NCI-H524 (cell line): Measurements from ENCODE around the gene PLAGL1.
A peak's percentile ranks its signal among the peaks of the same experiment; 100 is the strongest.
"Not testable (repeated sequence)": the region's sequence is repeated elsewhere in the genome, so short reads cannot be mapped to it uniquely, and the experiment has no call there.

Experiments
- DNase-seq, 2 experiments: peaks; one replicate each; lab custom pipeline; 2025; lab: John Stamatoyannopoulos, UW

The PLAGL1 gene, protein sequence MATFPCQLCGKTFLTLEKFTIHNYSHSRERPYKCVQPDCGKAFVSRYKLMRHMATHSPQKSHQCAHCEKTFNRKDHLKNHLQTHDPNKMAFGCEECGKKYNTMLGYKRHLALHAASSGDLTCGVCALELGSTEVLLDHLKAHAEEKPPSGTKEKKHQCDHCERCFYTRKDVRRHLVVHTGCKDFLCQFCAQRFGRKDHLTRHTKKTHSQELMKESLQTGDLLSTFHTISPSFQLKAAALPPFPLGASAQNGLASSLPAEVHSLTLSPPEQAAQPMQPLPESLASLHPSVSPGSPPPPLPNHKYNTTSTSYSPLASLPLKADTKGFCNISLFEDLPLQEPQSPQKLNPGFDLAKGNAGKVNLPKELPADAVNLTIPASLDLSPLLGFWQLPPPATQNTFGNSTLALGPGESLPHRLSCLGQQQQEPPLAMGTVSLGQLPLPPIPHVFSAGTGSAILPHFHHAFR

DNA sequence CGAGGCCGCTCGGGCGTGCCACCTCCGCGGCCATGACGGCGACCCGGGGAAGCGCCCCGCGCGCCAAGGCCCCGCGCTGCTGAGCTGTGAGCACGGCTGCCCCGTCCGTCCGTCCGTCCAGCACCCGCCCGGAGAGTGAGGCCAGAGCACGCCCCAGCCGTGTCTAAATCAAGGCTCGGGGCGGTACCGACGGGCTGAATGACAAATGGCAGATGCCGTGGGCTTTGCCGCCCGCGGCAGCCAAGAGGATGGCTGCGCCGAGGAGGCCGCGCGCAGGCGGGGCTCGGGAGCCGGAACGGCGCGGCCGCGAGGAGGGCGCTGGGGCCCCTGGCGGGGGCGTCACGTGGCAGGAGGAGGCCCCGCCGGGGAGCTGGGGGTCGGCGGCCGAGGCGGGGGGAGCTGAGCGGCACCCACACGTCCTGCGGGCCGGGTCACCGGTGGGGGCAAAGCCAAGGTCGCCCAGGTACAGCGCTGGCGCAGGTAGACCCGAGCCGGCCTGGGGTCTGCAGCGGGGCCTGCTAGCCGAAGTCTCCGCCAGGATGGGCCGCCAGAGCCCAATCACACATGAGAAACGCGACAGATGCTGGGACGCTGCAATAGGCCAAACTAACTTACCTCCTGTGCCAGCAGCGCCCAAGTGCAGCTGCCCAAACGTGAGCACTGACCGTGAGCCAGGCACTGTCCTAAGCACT is at the start of gene PLAGL1:
TSS of gene PLAGL1 (minus strand) at position 140 of the 692 bp plus-strand sequence. CDS start 60,123 bp downstream, outside the sequence.
- peak in 1 of 2 experiments; percentile 66 for DNase-seq

DNA sequence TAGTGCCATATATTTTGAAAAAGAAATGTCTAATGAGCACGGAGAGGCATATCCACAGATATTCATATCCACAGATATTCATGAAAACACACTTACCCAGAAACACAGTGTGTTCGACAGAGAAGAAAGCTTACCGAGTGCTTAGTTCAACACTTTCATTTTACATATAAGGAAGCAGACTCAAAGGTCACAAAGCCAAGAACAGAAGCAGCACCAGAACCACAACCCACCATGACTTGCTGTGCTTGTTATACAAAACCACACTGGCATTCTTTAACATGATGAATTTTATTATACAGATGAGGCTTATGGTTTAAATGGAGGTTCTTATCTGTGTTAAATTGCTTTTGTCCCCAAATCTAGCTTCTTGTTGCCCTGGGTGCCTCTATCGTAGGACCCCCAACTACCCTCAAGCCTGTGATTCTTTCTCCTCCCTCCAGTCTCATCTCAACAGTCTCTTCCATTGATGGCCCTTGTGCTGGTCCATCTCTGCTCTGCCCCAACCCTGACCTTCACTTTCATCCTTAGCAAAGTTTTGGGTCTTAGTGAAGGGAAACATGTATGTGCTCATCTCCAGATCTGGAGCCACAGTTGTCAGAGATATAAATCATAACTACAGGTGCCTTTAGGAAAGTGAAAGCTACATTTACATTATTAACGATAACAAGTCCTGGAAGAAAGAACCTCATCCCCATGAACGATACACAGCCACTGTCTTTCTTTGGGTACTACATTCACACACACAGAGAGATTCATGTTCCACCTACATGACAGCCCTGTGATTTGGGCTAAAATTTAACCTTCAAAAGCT is 47.3 kb upstream of the PLAGL1 start:
- DNase-seq: no peak

DNA sequence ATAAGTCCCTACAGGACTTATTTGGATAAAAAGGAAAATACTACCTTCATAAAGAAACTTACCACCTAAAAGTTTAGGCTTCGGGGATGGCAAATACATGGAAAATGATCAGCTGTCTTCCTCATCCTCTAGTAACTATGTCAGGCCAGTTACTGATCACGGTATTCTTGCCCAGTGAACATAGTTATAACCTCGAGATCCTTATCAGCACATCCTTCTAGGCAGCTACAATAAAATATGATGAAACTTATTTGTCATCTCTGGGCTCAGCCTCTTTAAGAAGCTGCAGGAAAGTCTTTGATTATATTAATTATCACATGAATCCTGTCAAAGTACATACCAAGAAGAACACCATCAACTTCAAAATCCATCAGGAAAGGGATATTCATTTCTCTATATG is 45.5 kb upstream of the PLAGL1 start:
- DNase-seq: no peak

DNA sequence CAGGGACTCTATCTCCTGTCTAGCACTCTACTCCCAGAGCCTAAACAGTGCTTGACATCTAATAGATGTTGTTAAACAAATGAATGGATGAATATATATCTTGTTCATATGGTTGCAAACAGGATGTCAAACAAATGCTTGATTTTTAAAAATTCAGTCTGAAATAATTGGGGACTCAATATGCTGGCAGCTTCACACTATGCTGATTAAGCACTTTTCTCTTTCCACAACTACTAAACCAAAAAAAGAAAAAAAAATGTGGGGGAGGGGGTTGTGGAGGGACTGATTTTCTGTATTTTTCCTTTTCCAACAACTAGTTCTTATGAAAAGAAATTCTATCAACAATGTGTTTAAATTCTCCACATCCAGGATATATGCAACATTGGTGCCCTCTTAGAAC is 44.4 kb upstream of the PLAGL1 start:
- DNase-seq: no peak

DNA sequence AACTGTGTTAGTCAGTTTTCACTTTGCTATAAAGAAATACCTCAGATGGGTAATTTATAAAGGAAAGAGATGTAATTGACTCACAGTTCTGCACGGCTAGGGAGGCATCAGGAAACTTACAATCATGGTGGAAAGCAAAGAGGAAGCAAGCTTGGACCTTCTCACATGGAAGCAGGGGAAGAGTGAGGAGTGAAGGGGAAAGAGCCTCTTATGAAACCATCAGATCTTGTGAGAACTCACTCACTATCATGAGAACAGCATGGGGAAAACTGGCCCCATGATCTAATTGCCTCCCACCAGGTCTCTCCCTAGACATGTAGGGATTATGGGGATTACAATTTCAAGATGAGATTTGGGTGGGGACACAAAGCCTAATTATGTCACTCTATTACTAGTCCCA is 41.3 kb upstream of the PLAGL1 start:
- no peak for DNase-seq

DNA sequence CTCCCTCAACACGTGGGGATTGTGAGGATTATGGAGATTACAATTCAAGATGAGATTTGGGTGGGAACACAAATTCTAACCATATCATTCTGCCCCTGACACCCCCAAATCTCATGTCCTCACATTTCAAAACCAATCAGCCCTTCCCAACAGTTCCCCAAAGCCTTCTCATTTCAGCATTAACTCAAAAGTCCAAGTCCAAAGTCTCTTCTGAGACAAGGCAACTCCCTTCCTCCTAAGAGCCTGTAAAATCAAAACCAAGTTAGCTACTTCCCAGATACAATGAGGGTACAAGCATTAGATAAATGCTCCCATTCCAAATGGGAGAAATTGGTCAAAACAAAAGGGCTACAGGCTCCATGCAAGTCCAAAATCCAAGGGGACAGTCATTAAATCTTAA is 39.6 kb upstream of the PLAGL1 start:
- DNase-seq: no peak

DNA sequence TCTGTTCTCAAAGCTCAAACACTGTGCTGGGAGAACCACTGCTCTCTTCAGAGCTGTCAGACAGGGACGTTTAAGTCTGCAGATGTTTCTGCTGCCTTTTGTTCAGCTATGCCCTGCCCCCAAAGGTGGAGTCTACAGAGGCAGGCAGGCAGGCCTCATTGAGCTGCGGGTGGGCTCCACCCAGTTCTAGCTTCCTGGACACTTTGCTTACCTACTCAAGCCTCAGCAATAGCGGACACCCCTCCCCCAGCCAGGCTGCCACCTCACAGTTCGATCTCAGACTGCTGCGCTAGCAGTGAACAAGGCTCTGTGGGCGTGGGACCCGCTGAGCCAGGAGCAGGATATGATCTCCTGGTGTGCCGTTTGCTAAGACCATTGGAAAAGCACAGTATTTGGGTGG is 38.6 kb upstream of the PLAGL1 start:
- not testable (repeated sequence) for DNase-seq

DNA sequence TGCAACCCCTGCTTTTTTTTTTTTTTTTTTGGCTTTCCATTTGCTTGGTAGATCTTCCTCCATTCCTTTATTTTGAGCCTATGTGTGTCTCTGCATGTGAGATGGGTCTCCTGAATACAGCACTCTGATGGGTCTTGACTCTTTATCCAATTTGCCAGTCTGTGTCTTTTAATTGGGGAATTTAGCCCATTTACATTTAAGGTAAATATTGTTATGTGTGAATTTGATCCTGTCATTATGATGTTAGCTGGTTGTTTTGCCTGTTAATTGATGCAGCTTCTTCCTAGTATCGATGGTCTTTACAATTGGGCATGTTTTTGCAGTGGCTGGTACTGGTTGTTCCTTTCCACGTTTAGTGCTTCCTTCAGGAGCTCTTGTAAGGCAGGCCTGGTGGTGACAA is 36.9 kb upstream of the PLAGL1 start:
- DNase-seq: not testable (repeated sequence)

DNA sequence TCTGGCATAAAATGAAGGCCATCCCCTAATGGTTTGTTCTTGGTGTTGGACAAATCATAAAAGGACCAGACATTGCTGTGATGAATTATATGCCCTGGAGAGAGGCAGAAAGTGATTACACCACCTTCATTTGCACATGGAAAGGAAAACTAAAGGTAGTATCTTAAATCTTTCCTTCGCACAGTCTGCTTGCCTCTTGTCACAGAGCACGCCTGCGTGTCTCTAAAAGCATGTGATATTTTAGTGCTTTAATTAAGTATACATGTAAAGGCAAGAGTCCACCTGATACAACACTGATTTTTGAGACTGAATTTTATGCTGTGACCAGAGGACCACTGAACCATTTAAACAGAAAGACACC is 28.8 kb upstream of the PLAGL1 start:
- no peak for DNase-seq

DNA sequence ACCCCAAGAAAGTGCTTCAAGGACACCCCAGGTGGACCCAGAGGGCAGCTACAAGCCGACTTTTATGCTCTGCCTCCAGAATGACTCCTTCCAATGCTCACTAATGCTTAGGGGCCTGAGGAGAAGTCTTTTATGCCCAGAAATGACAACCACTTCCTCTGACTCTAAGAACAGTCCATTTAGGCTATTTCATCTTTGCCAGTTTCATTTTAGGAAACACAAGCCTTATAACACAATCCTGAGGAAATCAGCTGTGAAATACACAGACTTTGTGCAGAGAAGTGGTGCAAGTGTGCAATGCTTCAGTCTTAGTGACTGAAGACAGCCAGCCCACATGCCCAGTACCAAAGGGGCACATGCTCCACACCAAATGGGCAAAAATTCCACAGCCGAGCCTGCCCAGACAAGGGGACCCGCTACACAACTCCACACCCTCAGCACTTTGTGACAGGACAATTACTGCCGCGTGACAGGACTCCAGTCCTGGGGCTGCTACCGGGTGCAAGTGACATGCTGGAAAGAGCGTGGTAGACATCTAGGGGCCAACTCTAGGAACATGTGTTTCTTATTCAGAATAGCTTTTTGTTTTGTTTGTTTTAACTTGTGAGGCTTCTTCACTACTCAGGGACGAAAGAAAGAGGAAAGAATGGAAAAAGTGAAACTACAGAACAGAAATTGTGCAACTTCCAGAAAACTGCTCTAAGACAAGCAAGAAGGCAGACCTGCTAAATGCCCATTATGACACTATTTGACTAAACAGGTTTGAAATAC is 28.2 kb upstream of the PLAGL1 start:
- no peak for DNase-seq

DNA sequence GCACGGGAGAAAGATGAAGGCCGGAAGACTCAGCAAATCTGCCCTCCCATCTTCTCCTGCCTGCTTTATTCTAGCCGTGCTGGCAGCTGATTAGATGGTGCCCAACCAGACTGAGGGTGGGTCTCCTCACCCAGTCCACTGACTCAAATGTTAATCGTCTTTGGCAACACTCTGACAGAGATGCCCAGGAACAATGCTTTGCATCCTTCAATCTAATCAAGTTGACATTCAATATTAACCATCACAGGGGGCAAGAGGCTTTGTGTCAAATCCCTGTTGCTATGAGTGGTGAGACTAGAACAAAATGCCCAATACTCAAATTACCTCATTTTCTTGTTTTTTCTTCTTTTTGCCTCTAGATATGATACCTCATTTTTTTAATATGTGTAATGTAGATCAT is 27.4 kb upstream of the PLAGL1 start:
- no peak for DNase-seq

DNA sequence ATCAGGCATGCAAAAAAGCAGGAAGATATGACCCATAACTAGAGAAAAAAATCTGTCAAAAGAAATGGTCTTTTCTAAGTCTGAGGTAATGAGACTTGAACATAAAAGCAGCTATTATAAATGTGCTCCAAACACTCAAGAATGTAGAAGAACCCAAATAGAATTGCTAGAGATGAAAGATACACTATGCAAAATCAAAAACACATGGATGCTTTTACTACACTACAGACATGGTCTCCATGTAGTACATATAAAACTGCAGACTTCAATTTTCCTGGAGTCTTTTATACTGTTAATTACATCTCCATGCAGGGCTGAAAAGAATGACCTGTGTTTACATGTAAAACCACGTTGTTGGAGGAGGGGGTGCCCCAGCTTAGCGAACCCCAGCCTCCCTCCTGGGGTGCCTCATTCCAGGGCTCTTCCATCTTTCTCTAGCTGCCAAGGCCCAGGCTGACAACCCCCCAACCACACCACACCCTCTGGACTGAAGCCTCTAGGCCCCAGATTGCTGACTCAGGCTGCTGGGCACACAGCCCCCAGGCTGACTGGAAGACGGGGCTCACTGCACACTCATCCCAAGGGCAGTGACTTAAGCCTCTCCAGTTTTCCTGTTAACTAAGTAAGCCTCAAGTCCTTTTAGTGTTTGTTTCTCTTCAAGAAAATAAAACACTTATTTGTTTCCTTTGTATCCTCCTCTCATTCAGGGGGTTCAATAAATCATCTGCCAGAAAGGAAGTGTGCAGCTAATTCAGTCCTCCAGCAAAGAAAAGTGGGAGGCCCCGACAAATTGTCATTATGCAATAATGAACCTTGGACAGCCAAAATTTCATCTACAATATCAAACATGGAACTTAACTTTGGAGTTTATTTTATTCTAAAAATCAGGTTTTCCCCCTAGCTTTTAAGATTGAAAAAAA is 26.0 kb upstream of the PLAGL1 start:
- no peak for DNase-seq

DNA sequence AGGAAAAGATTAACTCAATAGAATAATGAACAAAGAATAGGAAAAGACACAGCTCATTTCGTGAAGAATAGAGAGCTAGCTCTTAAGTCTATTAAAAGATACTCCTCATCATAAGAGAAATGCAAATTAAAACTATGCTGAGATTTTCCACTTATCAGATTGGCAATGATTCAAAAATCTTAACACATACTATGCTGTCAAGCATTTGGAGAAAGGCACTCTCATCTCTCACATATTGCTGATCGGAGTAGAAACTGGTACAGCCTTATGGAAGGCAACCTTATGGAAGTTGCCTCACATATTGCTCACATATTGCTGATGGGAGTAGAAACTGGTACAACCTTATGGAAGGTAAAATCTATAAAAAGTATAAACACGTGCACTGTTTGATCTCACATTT is 21.4 kb upstream of the PLAGL1 start:
- DNase-seq: no peak

DNA sequence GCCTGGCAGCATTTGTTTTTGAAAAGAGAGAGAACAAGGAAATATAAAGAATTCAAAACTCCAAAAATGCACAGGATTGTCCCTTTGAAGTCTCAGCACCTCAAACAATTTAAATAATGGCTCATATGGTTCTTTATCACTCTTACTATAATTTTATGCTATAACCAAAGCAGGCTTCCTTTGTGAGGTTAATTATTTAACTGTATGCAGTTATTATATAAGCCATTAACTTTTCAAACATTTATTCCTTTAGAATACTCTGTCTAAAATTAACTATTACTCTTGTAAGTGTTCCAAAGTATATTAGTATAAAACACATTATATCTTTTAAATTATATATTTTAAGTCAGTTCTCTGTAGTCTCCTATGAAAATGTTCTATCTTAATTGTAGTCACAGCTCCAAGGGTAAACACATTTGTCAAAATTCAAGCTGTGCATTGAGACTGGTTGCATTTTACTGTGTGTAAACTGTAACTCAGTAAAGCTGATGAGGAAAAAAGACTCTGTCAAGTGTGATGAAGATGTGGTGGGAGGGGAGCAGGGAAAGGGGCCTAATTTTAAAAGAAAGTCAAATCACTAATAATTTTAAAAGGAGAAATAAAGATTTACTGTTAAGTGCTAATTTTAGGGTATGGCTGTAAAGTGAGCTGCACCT is 20.0 kb upstream of the PLAGL1 start:
- no peak for DNase-seq

DNA sequence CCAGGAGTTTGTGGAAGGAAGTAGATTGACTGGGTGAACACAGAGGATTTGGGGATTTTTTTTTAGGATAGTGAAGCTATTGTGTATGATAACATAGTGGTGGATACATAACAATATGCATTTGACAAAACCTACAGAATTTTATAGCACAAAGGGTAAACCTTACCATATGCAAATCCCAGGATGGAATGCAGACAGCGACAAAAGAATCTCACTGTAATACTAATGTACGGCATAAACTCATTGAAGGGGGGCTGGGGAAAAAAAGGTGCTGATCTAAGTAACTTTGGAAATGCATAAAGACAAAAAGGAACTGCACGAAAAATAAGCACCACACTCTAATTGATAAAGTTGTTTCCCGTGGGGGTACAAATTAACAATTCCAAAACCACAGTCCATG is 15.2 kb upstream of the PLAGL1 start:
- DNase-seq: no peak

DNA sequence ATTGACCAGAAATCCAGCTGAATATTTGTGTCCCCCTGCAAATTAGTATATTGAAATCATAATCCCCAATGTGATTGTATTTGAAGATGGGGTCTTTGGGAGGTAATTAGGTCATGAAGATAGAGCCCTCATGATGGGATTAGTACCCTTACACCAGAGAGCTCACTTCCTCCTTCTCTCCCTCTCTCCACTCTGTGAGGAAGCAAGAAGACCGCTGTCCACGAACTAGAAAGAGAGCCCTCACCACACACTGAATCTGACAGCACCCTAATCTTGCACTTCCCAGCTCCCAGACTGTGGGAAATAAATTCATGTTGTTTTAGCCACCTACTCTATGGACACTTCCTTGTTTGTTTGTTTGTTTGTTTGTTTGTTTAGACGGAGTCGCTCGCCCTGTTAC is 11.9 kb upstream of the PLAGL1 start:
- no peak for DNase-seq

DNA sequence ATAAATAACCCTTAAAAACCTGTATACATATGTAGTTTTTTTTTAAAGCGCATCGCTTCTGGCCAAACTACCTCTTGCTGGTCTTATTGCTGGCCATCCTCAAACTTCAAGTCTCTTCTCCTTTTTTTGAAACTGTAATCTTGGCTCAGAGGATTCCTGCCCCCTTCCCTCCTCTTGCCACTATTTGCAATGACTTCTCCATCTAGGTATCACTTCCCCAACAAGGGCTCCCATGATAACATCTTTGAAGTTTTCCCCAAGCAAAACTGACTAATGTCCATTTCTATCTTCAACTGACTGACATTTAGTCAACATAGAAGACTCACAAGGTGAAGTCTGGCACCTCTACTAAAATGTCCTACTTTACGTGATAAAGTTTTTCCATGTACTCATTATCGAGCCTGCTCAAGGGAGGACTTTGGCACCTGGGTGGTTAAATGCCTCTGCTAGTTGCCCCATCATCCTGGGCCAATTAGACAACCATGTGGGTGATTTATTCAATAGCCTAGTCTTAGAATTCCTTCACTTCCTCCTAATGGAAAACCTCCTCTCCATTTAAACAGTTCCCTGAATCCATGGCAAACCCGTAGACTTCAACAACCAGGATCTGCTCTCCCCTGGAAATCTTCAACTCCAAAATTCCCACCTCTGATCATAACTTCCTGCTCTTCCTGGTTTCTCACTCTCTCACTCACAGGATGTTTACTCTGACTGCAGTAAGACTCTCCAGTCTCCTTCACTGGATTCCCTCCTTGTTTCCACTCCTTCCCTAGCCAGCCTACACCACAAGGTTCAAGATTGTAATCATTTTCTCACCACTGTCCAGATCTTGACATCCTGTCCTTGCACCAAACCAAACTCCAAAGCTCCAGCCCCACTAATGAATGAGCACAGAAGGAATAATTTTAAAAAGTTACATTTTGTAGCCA is 9.4 kb upstream of the PLAGL1 start:
- DNase-seq: no peak

DNA sequence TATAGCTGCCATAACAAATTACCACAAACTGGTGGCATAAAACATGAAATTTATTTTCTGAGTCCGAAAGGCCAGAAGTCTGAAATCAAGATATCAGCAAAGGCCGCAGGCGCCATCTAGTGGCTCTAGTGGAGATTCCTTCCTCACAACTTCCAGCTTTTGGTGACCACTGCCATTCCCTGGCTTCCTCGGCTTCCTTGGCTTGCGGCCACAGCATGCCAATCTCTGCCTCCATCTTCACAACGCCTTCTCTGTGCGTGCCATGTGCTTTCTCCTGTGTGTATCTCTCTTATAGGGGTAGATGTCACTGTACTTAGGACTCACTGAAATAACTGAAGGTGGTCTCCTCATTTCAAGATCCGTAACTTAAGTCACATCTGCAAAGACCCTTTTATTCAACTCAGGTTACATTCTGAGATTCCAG is 5.4 kb upstream of the PLAGL1 start:
- DNase-seq: peak; percentile 82 to 87

DNA sequence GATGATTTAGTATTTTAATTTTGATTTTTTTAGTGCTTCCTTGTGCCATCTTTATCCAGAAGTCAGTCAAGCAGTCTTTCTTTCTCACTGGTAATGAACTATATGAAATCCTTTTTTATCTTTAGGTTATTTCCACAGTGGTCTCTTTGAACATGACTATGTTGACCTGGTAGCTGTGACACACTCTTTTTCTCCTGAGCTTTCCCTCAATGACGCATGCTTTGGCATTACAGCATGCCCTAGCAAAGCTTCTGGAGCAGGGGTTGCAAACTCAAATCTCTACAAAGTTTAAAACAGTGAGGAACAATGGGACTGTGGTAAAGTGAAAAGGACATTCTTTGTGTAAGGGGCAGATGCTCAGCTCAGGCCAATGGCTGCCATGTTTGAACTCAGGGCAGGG is 4.5 kb upstream of the PLAGL1 start:
- DNase-seq: no peak
